Measurements from ENCODE around the gene GLIPR2.

GRCh38 chr9:36137392-36138004, 965 bp downstream of the GLIPR2 start:
- TF ChIP-seq CTCF (IDR thresholded peaks at IDR 0.05; ENCODE audit: extremely low read depth in 1 of 2, insufficient read depth in 1 of 2, low read depth in 1 of 2, low read length in 2 of 2) (no peak), MAX (IDR thresholded peaks at IDR 0.05; ENCODE audit: insufficient read depth, insufficient read length) (no peak), EZH2 (IDR thresholded peaks at IDR 0.05; ENCODE audit: borderline replicate concordance, low read depth, low read length, severe bottlenecking) (no peak), MYC (IDR thresholded peaks at IDR 0.05; ENCODE audit: low read depth, low read length) (no peak), POLR2AphosphoS5 (IDR thresholded peaks at IDR 0.05; ENCODE audit: insufficient read depth, low read depth, low read length) (no peak)
